Fibroblast of peridontal ligament (primary cell): ENCODE results near the gene GLIPR1L2.
"Not testable (repeated sequence)": the region's sequence is repeated elsewhere in the genome, so short reads cannot be mapped to it uniquely, and the experiment has no call there.

ENCODE experiments used
- DNase-seq: peaks from one replicate; pipeline ENCODE4 v3.0.0-alpha.2; 2010; ENCODE audit errors: extremely low read depth

The GLIPR1L2 gene

DNA sequence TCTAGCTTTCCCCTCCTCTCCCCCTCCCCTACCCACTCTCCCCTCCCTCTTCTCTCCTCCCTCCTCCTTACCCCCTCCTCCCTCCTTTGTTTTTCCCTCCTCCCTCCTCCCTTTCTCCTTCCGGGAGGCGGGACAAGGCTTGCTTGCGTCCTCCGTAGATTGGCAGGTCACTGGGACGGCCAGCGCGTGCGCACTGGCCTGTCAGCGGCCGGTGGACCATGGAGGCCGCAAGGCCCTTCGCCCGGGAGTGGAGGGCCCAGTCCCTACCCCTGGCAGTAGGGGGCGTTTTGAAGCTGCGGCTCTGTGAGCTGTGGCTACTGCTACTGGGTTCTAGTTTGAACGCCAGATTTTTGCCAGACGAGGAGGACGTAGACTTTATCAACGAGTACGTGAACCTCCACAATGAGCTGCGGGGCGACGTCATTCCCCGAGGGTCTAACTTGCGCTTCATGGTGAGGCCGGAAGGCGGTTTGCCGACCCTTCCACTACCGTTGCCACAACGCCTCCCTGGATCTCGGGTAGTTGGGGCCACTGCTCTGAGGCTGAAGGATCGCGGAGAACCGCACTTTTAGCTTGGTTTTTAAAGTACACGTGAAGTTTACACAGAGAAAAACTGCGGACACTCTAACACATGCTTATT lies at the start of gene GLIPR1L2:
Gene GLIPR1L2, plus strand, starts transcription at position 191 of the 640 bp plus-strand sequence. Its CDS starts 28 bp downstream, at position 219.
- DNase-seq, result peak; percentile 96

GRCh38 chr12:75341873-75342272 lies 49.0 kb upstream of the GLIPR1L2 start:
- no peak for DNase-seq

GRCh38 chr12:75345531-75345930 lies 45.4 kb upstream of the GLIPR1L2 start:
- DNase-seq, result no peak

DNA sequence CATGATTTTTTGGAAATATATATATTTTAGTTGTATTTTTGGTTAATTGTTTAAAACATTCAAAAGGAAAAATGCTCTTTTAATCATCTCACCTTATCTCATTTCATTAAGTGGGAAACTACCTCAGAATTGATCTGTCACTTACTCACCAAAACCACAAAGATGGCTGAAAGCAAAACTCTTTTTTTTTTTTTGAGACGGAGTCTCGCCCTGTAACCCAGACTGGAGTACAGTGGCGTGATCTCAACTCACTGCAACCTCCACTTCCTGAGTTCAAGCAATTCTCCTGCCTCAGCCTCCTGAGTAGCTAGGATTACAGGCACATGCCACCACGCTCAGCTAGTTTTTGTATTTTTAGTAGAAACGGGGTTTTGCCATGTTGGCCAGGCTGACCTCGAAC lies 44.7 kb upstream of the GLIPR1L2 start:
- not testable (repeated sequence) for DNase-seq

GRCh38 chr12:75349946-75350345 lies 40.9 kb upstream of the GLIPR1L2 start:
- DNase-seq, result no peak

DNA sequence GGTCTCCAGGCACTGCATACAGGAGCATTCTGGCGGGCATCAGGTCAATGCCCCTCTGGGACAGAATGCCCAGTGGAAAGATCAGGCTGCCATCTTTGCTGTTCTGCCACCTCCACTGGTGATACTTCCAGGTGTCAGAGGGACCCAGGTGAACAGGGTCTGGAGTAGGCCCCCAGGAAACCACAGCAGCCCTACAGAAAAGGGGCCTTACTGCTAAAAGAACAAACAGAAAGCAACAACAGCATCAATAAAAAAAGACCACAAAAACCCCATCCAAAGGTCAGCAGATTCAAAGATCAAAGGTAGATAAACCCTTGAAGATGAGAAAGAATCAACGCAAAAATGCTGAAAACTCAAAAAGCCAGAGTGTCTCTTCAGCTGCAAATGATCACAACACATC lies 40.5 kb upstream of the GLIPR1L2 start:
- DNase-seq, result no peak

GRCh38 chr12:75354011-75354410 lies 36.9 kb upstream of the GLIPR1L2 start:
- no peak for DNase-seq

DNA sequence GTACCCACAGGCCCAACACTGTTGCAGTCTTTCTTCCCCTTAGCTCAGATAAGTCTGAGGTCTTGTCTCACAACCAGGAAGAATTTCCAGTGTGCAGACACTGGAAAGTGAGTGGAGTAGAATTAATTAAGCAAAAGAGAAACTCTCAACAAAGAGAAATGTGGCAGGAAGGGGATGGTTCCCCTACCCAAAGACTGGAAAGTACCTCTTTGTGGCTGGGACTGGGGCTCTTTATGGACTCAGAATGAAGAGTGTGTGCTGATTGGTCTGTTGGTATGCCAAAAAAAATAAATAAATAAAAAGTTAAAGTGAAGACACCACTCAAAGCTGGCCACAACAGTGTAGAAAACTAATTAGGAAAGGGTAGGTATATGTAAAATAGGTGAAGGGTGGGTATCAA lies 30.0 kb upstream of the GLIPR1L2 start:
- DNase-seq, result no peak

DNA sequence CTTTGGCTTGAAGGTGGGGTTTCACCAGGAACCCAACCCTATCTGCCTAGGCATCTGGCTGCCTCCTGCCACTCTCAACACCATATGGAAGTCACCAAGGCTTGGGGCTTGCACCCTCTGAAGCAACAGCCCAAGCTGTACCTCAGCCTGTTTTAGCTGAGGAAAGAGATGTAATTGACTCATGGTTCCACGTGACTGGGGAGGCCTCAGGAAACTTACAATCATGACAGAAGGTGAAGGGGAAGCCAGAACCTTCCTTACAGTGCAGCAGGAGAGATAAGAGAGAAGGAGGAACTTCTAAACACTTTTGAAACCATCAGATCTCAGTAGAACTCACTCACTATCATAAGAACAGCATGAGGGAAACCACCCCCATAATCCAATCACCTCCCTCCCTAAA lies 29.5 kb upstream of the GLIPR1L2 start:
- DNase-seq, result no peak

- DNase-seq, result peak; percentile 92
Observed at GRCh38 chr12:75364919-75365318, 26.0 kb upstream of the GLIPR1L2 start.

DNA sequence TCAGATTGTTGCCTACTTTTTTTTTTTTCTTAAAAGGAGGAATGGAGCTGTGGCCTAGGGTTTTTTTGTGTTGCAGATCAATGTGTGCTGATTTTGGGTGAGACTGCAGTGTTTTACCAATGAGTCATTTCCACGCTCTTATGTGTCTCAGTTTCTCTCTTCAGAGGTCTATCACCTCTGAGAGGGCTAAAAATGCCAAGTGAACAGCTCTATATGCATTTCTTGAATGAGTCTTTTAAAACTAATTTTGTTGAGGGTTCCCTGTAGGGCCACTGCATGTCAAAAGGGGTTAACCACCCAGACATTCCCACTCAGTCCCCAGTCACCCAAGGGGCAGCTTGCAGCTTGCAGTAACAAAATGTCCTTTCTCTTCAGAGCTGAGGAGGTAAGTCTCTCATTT lies 24.3 kb upstream of the GLIPR1L2 start:
- peak; percentile 25 for DNase-seq

- peak; percentile 15 for DNase-seq
Observed at GRCh38 chr12:75374971-75375370, 15.9 kb upstream of the GLIPR1L2 start.

DNA sequence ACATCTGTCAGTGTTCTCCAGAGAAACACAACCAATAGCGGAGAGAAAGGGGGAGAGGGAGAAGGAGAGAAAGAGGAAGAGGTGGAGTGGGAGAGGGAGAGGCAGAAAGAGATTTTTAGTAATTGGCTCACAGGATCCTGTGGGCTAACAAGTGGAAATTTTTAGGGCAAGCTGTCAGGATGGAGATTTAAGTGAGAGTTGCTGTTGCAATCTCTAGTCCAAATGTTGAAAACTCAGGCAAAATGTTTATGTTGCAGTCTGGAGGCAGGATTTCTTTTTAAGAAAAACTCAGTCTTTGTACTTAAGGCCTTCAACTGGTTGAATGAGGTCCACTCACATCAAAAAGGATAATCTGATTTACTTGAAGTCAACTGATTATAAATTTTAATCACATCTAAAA lies 12.5 kb upstream of the GLIPR1L2 start:
- peak; percentile 84 for DNase-seq

GRCh38 chr12:75389061-75389460 lies 1.8 kb upstream of the GLIPR1L2 start:
- DNase-seq, result no peak

DNA sequence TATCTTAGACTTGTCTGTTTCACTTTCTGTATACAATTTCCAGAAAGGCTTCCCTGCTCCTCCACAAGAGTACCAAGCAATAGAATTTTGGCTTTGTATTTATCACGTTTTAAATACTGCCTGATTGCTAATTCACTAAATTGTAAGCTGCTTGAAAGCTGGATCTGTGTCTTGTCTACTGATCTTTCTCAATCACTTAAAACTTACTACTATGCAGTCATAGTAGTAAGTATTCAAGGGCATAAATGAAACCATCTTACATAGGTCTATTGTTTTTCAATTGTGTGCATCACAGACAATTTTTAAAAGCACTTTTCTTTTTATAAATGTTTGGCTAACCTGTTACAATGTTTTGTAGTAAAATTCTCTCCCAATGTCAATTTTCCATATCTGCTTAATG lies 1.2 kb upstream of the GLIPR1L2 start:
- DNase-seq, result peak; percentile 44

GRCh38 chr12:75390156-75390898 lies 562 bp upstream of the GLIPR1L2 start:
- no peak for DNase-seq

GRCh38 chr12:75404231-75404630 lies 13.3 kb downstream of the GLIPR1L2 start:
- peak; percentile 66 for DNase-seq

DNA sequence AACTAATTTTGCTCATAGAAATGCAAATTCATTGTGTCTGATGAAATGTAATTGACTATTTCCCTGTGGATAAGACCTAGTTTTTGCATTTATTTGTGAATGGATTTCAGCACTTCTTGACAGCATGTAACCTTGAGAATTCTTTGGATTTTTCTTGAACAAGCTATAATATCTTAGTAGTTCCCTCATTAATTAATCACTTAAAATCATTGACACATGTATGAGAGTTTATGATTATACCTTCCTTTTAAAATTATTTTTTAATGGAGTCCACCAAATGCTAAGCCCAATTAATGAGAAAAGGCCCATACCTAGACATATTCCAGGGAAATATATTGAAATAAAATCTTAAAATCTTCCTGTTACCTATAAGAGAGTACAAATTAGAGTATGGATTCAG lies 16.8 kb downstream of the GLIPR1L2 start:
- no peak for DNase-seq

DNA sequence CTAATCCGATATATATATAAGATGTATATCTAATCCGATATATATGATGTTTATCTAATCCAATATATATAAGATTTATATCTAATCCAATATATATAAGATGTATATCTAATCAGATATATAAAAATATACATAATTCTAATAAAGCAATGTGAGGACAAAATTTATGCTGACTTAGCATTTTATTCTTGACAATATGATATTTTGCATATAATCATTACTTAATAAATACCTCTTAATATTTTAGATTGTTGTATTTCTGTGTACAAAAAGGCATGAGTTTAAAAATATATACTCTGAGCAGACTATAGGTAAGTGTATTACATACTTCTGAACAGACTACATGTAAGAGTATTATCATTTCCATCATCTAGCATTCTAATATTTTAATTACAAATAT lies 18.9 kb downstream of the GLIPR1L2 start:
- DNase-seq, result no peak

DNA sequence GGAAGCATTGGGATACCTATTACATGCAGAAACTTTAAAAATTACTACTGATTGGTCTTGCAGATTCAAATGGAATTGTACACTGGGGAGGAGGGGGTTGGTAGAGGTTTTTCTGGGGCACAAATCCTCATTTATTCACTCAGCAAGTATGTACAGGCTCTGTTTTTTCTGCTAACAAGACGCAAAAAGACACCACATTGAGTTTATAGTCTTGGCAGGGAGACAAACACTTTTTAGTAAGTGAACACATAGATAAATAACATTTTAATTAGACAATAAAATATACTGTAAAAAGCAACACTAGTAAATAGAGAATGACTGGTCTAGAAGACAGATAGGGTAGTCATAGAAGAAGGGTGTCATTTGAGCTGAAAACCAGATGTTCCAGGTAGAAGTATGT lies 23.8 kb downstream of the GLIPR1L2 start:
- no peak for DNase-seq

GRCh38 chr12:75419841-75420240 lies 29.0 kb downstream of the GLIPR1L2 start:
- DNase-seq, result peak; percentile 18

DNA sequence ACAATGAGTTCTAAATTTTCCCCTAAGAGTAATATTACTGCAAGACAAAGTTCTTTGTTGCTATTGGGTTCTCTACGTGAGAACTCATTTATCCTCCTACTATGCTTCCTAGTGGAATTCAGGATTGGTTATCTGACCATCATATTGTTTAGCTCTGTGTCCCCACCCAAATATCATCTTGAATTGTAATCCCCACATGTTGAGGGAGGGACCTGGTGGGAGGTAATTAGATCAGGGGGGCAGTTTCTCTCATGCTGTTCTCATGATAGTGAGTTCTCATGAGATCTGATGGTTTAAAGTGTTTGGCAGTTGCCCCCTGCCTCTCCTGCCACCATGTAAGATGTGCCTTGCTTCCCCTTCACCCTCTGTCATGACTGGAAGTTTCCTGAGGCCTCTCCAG lies 36.6 kb downstream of the GLIPR1L2 start:
- DNase-seq, result no peak

DNA sequence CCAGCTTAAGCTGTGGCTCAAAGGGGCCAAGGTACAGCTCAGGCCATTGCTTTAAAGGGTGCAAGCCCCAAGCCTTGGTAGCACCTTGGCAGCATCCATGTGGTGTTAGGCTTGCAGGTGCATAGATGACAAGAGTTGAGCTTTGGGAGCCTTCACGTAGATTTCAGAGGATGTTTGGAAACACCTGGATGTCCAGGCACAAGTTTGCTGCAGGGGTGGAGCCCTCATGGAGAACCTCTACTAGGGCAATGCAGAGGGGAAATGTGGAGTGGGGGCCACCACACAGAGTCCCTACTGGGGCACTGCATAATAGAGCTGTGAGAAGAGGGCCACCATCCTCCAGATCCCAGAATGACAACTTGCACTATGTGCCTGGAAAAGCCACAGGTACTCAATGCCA lies 37.9 kb downstream of the GLIPR1L2 start:
- DNase-seq, result no peak

DNA sequence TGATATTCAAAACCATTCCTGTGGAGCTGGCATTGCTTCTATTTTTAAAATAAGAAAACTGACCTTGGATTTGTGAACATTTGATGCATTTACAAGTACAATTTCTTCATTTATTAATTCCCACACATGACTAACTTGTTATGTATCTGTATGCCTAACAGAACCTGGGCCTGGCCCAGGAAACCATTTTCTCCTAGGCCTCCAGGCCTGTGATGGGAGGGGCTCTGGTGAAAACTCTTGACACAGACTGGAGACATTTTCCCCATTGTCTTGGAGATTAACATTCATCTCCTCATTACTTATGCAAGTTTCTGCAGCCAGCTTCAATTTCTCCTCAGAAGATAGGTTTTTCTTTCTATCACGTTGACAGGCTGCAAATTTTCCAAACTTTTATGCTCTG lies 42.0 kb downstream of the GLIPR1L2 start:
- peak; percentile 20 for DNase-seq
